ENCODE measurements around the gene TNRC6B. TPM values are rescaled to one million over a fixed set of nuclear protein-coding genes. Genes with fewer than 3 reads are reported as not detected.
A peak's percentile ranks its signal among the peaks of the same experiment; 100 is the strongest.
"Not testable (repeated sequence)": the region's sequence is repeated elsewhere in the genome, so short reads cannot be mapped to it uniquely, and the experiment has no call there.

TNRC6B gene
- polyA plus RNA-seq, 3 donors from 2014 or later: 12.9 to 90.1 (median 29.7) TPM

DNA sequence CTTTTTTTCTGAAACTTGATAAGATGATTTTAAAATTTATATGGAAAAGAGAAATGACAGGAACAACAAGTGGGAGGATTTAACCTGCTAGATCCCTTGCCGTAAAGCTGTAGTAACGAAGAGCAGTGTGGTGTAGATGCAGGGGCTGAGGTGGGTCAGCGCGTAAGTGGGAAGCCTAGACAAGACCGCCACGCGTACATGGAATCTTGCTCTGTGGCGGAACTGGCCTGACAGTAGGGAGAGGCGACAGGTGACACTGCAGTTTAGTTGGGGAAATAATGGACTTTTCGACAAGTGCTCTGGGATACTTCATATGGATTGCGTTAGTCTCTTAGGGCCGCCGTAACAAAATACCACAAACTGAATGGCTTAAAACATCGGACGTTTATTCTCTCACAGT lies 28.8 kb downstream of the TNRC6B start:
- H3K27ac Mint-ChIP-seq: peak overlapping the region in 2 of 6 donors; percentile 6 to 62

DNA sequence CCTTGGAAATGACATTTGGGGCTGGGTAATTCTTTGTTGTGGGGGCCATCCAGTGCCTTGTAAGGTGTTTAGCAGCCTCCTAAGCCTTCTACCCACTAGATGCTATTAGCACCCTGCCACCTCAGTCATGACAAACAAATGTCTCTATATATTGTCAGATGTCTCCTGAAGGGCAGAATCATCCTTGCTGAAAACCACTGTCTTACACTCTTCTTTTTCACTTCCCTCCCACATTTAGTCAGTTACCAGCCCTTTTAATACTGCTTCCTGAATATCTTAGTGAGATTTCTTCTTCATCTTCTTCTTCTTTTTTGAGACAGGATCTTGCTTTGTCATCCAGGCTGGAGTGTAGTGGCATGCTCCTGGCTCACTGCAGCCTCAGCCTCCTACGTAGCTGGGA lies 33.1 kb downstream of the TNRC6B start:
- Mint-ChIP-seq H3K27ac (peak overlapping the region; percentile 20 to 81 (median 68)), H3K27me3 (ENCODE audit: low read depth in 3 of 3) (peaks cover 0 to 2% (median 2%) of the 10 kb centered on the region in 3 donors), H3K4me1 (peaks cover 67 to 91% of the 10 kb centered on the region in 2 donors), H3K9me3 (no peaks in the 10 kb centered on the region), H3K36me3 (no peaks in the 10 kb centered on the region), H3K4me3 (peak overlapping the region in 4 of 5 donors; percentile 0 to 40 (median 20))
- DNase-seq: peak in 2 of 3 donors; percentile 9 to 12

More for the DNA sequence above, 28.8 kb downstream of the TNRC6B start:
- no peaks in the 10 kb centered on the region for H3K36me3 Mint-ChIP-seq
- no peak for DNase-seq
- no peak overlapping the region for H3K4me3 Mint-ChIP-seq
- H3K9me3 Mint-ChIP-seq: no peaks in the 10 kb centered on the region
- peaks cover 62 to 86% of the 10 kb centered on the region in 2 donors for H3K4me1 Mint-ChIP-seq
- H3K27me3 Mint-ChIP-seq (ENCODE audit: low read depth in 3 of 3): peaks cover 0 to 2% (median 0%) of the 10 kb centered on the region in 3 donors

DNA sequence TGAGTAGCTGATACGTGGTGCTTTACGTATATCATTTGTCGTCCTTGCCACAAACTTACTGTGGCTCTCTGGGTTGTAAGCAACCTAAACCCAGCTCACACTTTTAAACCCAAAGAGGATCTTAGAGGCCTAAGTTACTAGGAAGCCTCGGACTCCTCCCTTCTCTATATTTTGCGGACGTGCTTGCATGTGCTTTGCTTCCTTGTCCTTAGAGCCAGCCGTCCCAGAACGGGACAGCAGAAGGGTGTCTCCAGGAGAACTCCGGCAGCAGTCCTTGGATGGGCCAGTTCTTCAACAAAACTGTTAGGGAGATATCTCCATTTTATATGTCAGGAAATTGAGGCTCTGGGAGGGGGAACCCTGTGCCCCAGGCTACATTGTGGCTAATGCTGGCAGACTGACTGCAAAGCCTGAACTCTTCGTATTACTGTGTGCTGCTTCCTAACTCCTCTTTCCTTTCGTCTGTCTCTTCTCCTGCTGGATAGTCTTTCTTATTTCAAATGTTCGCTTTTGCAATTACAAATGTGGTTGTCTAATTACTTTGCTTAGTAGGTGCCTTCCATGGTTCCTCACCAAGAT lies 33.8 kb downstream of the TNRC6B start:
- Mint-ChIP-seq H3K27me3 (ENCODE audit: low read depth in 3 of 3) (peaks cover 0 to 6% (median 2%) of the 10 kb centered on the region in 3 donors), H3K36me3 (no peaks in the 10 kb centered on the region), H3K4me1 (peaks cover 72 to 91% of the 10 kb centered on the region in 2 donors), H3K4me3 (peak overlapping the region in 1 of 5 donors; percentile 45), H3K27ac (peak overlapping the region; percentile 59 to 85 (median 74)), H3K9me3 (no peaks in the 10 kb centered on the region)
- no peak for DNase-seq

DNA sequence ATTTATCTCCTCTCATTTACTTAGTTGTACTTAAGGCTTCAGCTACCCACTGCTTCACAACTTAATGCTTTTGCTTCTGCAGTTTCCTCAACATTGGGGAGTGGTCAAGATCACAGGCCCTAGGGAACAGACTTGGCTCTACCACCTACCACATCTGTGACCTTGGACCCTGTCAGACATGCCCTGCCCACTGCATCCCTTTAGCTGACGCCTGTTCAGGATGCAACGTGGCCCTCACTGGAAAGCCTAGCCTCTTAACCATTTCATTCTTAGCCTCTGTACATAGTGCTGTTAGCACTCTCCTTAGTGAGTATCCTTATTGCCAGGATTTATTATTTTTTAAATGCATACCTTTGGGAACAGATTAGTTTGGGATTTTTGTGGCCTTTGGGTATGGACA lies 34.4 kb downstream of the TNRC6B start:
- H3K4me3 Mint-ChIP-seq: no peak overlapping the region
- peak overlapping the region in 5 of 6 donors; percentile 30 to 85 (median 67) for H3K27ac Mint-ChIP-seq
- H3K36me3 Mint-ChIP-seq: no peaks in the 10 kb centered on the region
- no peaks in the 10 kb centered on the region for H3K9me3 Mint-ChIP-seq
- peaks cover 77 to 91% of the 10 kb centered on the region in 2 donors for H3K4me1 Mint-ChIP-seq
- H3K27me3 Mint-ChIP-seq (ENCODE audit: low read depth in 3 of 3): peaks cover 0 to 6% (median 2%) of the 10 kb centered on the region in 3 donors
- DNase-seq: no peak

DNA sequence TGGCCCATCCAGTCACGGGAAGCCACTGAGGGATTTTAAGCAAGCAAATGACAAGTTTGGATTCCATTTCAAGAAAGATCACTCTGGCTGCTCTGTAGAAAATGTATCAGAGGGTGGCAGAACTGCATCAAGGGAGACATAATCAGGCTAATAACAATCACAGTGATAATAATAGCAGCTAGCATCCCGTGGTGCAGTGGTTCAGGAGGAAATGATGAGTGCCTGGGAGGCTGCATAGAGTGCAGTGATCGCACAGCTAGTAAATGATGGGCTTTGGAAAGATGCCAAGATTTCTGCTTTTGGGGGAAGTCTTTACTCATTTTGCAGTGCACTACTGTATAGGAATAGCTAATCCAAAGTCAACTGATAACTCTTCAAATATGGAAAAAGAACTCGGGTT lies 35.8 kb downstream of the TNRC6B start:
- no peaks in the 10 kb centered on the region for H3K36me3 Mint-ChIP-seq
- DNase-seq: no peak
- H3K27me3 Mint-ChIP-seq (ENCODE audit: low read depth in 3 of 3): peaks cover 0 to 6% (median 2%) of the 10 kb centered on the region in 3 donors
- no peak overlapping the region for H3K4me3 Mint-ChIP-seq
- no peaks in the 10 kb centered on the region for H3K9me3 Mint-ChIP-seq
- peak overlapping the region in 4 of 6 donors; percentile 40 to 70 (median 48) for H3K27ac Mint-ChIP-seq
- peaks cover 79 to 91% of the 10 kb centered on the region in 2 donors for H3K4me1 Mint-ChIP-seq

DNA sequence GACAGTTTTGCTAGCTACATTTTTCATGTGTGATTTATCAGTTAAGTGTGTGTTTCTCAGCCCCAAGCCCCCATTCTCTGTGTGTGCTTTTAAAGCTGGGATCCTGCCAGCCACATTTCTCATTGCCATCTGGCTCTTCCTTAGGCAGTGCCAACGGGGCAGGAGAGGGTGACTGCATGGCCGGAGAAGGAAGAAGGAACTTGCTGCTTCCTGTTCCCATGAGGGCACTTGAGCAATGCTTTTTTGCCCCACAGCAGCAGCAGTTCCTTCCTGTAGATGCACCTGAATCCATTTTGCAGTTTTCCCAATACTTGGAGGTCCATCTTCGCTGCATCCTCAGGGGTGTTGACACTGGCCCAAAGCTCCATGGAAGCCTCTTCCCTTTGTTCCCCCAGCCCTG lies 37.5 kb downstream of the TNRC6B start:
- H3K27ac Mint-ChIP-seq: peak overlapping the region; percentile 14 to 90 (median 87)
- H3K9me3 Mint-ChIP-seq: no peaks in the 10 kb centered on the region
- peaks cover 84 to 94% of the 10 kb centered on the region in 2 donors for H3K4me1 Mint-ChIP-seq
- peaks cover 0 to 6% (median 2%) of the 10 kb centered on the region in 3 donors for H3K27me3 Mint-ChIP-seq (ENCODE audit: low read depth in 3 of 3)
- no peak for DNase-seq
- peak overlapping the region in 3 of 5 donors; percentile 11 to 66 (median 18) for H3K4me3 Mint-ChIP-seq
- no peaks in the 10 kb centered on the region for H3K36me3 Mint-ChIP-seq

DNA sequence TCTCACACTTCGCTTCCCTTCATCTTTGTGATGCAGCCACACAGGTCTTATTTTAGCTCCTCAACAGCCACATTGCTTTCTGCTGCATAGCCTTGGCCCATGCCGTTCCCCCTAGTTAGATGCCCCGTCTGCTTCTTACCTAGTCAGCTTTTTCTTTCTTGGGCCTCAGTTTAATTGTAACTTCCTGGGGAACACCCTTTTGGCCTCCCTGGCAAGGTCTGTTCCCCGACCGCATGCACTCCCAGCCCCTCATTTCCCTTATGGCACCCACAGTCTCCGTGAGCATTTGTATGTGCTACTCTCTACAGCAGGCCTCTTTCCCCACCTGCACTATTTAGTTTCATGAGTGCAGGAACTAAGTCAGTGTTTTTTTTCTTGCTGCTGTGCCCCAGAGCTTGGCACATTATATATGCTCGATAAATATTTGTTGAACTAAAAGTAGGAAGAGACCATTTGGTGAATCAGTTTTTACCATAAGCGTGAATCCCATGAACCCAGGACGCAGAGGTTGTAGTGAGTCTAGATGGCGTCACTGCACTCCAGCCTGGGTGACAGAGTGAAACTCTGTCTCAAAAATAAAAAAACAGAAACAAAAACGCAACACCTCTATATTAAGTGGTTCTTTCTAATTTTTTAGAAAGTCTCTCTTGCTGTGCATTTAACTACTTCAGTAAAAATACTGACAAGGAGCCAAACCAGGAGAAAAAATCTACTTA lies 38.5 kb downstream of the TNRC6B start:
- Mint-ChIP-seq H3K36me3 (no peaks in the 10 kb centered on the region), H3K4me3 (peak overlapping the region; percentile 39 to 66 (median 54)), H3K27ac (peak overlapping the region; percentile 79 to 90 (median 88)), H3K9me3 (no peaks in the 10 kb centered on the region), H3K27me3 (ENCODE audit: low read depth in 3 of 3) (peaks cover 0 to 6% (median 0%) of the 10 kb centered on the region in 3 donors), H3K4me1 (peaks cover 77 to 94% of the 10 kb centered on the region in 2 donors)
- peak; percentile 22 to 38 (median 35) for DNase-seq

DNA sequence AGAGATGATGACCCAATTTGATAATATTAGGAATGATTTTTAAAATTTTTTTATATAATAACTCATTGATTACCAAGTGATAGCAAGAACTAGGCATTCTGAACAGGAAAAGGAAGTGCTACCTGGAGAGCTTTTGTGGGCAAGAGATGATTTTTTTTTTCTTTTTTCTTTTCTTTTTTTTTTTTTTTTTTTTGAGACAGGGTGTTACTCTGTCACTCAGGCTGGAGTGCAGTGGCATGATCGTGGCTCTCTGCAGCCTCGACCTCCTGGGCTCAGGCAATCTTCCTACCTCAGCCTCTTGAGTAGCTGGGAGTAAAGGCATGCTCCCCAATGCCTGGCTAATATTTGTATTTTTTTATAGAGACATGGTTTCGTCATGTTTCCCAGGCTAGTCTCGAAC lies 40.4 kb downstream of the TNRC6B start:
- DNase-seq: no peak
- Mint-ChIP-seq H3K4me3 (no peak overlapping the region), H3K36me3 (no peaks in the 10 kb centered on the region), H3K9me3 (no peaks in the 10 kb centered on the region), H3K27me3 (ENCODE audit: low read depth in 3 of 3) (peaks cover 0 to 6% (median 2%) of the 10 kb centered on the region in 3 donors), H3K4me1 (peaks cover 74 to 91% of the 10 kb centered on the region in 2 donors), H3K27ac (peak overlapping the region; percentile 61 to 87 (median 66))

DNA sequence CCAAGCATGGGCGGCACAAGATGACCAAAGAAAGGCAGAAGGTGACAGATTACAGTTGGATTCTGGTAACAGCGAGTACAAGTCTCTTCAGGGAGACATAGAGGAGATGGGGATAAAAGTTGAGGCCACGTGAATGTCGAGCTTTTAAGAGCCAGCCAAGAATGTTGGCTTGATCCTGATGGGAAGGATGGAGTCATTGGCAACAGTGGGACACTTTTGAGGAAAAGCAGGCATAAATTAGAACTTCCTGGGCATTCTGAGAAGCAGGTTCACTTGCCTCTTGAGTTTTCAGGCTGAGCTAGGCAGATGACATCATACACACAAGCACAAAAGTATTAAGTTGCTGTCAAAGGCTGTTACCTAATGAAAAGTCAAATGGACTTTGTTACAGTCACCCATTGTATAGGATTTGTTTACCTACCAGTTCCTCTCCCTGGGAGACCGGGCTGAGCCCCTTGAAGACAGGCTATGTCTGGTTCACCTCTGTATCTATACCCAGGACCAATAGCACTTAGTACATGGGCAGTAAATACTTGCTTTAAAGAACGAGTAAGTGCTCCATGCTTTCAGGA lies 41.1 kb downstream of the TNRC6B start:
- Mint-ChIP-seq H3K36me3 (no peaks in the 10 kb centered on the region), H3K27me3 (ENCODE audit: low read depth in 3 of 3) (peaks cover 0 to 6% (median 2%) of the 10 kb centered on the region in 3 donors), H3K4me1 (peaks cover 72 to 91% of the 10 kb centered on the region in 2 donors), H3K9me3 (no peaks in the 10 kb centered on the region), H3K27ac (peak overlapping the region; percentile 61 to 87 (median 66)), H3K4me3 (peak overlapping the region in 1 of 5 donors; percentile 33)
- DNase-seq: no peak

DNA sequence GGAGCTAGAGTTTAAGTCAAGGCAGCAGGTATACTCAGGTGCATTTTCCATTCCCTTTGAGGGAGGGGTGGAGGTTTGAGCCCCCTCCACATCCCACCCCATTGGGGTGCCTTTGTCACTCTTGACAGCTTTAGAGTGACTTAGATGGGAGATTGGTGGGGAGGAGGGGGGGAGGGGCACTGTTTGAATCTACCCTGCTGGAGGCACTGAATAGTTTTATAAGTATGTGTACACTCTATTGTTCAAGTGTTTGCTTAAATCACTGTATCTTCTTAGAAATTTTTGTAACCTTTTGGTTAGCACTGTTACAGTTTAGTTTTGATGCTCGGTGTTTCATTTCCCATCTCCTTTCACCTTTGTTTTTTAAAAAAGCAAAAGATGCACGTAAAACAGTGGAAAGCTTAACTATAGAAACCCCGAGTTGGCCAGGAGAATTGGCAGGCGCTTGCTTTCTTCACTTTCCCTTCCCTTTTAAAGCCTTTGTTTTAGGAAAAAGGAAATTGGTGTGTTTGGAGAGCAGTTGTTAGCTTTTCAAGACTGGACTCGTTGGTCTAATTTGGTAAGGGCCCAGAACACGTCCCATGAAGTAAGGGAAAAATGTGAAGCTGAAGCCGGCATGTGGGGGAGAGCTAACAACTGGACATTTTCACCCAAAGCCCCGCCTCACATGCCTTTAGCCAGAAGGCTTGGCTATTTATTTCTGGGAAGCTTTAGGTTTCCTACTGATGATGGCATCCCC lies 42.8 kb downstream of the TNRC6B start:
- no peaks in the 10 kb centered on the region for H3K36me3 Mint-ChIP-seq
- no peak for DNase-seq
- H3K9me3 Mint-ChIP-seq: no peaks in the 10 kb centered on the region
- H3K27ac Mint-ChIP-seq: peak overlapping the region in 1 of 6 donors; percentile 23
- H3K4me3 Mint-ChIP-seq: no peak overlapping the region
- H3K27me3 Mint-ChIP-seq (ENCODE audit: low read depth in 3 of 3): peaks cover 0 to 4% (median 2%) of the 10 kb centered on the region in 3 donors
- peaks cover 68 to 90% of the 10 kb centered on the region in 2 donors for H3K4me1 Mint-ChIP-seq

DNA sequence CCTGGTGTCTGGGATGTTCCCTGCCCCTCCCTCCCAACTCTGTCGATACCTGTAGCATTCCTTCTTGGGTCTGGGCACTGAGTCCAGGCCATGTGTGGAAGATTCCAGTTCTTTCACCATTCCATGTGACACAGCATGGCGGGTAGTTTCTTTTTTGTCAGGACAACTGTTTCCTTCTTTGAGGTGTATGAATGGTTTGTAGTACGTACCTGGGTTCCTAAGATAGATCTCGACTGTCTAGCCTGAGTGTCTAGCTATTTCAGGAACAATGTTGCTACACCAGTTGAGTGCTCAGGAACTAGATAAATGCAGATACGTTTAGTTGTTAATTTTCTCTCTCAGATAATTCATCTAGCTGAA lies 43.3 kb downstream of the TNRC6B start:
- Mint-ChIP-seq H3K4me3 (no peak overlapping the region), H3K36me3 (no peaks in the 10 kb centered on the region), H3K27me3 (ENCODE audit: low read depth in 3 of 3) (peaks cover 0 to 2% (median 2%) of the 10 kb centered on the region in 3 donors), H3K27ac (peak overlapping the region in 1 of 6 donors; percentile 19), H3K9me3 (no peaks in the 10 kb centered on the region), H3K4me1 (peaks cover 66 to 89% of the 10 kb centered on the region in 2 donors)
- no peak for DNase-seq

DNA sequence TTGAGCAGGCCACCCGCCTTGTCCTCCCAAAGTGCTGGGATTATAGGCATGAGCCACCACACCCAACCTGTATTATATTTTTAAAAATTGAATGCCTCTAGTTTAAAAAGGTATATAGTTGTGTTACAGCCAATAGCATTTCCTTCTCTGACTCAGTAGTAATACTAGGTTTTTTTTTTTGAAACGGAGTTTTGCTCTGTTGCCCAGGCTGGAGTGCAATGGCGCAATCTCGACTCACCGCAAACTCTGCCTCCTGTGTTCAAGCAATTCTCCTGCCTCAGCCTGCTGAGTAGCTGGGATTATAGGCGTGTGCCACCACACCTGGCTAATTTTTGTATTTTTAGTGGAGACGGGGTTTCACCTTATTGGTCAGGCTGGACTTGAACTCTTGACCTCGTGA lies 45.3 kb downstream of the TNRC6B start:
- not testable (repeated sequence) for H3K4me3 Mint-ChIP-seq; DNase-seq; H3K36me3 Mint-ChIP-seq; H3K9me3 Mint-ChIP-seq; H3K27ac Mint-ChIP-seq; H3K27me3 Mint-ChIP-seq (ENCODE audit: low read depth in 3 of 3)
- H3K4me1 Mint-ChIP-seq: peaks cover 63 to 86% of the 10 kb centered on the region in 2 donors

DNA sequence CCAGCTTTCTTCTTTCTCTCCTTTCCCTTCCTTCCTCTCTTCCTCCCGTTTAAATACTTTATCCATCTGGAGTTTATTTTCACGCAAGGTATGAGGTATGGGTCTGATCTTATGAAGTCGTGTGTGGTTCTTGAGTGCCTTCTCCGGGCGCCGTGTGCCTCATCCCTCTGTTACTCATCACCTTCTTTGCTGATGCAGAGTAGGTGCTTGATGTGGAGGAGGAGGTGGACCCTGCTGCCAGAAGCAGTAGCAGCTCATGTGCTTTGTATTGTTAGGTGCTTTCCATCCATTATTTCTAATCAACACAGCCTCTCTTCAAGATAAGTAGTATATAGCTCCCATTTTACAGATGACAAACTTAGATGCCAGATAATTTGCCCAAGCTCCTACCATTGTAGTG lies 47.0 kb downstream of the TNRC6B start:
- no peak for DNase-seq
- Mint-ChIP-seq H3K9me3 (no peaks in the 10 kb centered on the region), H3K36me3 (peaks cover 0 to 5% (median 0%) of the 10 kb centered on the region in 3 donors), H3K4me3 (no peak overlapping the region), H3K27me3 (ENCODE audit: low read depth in 3 of 3) (peaks cover 0 to 2% (median 0%) of the 10 kb centered on the region in 3 donors), H3K27ac (peak overlapping the region in 3 of 6 donors; percentile 2 to 36 (median 32)), H3K4me1 (peaks cover 51 to 77% of the 10 kb centered on the region in 2 donors)
